HUDEP-2 (cell line): ENCODE results near the gene SCGB1D4.

Source experiments
- DNase-seq, 76 experiments: peaks; one replicate each; lab custom pipeline; 2025; ENCODE audit not compliant: unreplicated experiment in 76 of 76; lab: John Stamatoyannopoulos, UW

The SCGB1D4 gene

GRCh38 chr11:62295504-62295903 lies 3.4 kb downstream of the SCGB1D4 start:
- DNase-seq: peak in 2 of 76 experiments; percentile 1 to 5

- DNase-seq: no peak
Measured at GRCh38 chr11:62280452-62280851, 18.4 kb downstream of the SCGB1D4 start.

GRCh38 chr11:62273789-62274275 lies 25.0 kb downstream of the SCGB1D4 start:
- DNase-seq: no peak

- DNase-seq: no peak
Measured at GRCh38 chr11:62273284-62273683, 25.6 kb downstream of the SCGB1D4 start.

GRCh38 chr11:62269654-62270278 lies 29.1 kb downstream of the SCGB1D4 start, which contains the start of gene SCGB2A2:
Gene SCGB2A2 (plus strand): TSS chr11:62270158. CDS start chr11:62270217, 59 bp downstream.
- no peak for DNase-seq

GRCh38 chr11:62267576-62267975 lies 31.3 kb downstream of the SCGB1D4 start:
- DNase-seq: no peak

- DNase-seq: no peak
Measured at GRCh38 chr11:62267050-62267449, 31.8 kb downstream of the SCGB1D4 start.

GRCh38 chr11:62266558-62266957 lies 32.3 kb downstream of the SCGB1D4 start:
- DNase-seq: no peak

- DNase-seq: no peak
Measured at GRCh38 chr11:62264004-62264403, 34.9 kb downstream of the SCGB1D4 start.

GRCh38 chr11:62260261-62260953 lies 38.5 kb downstream of the SCGB1D4 start:
- no peak for DNase-seq

- DNase-seq: no peak
Measured at GRCh38 chr11:62256281-62256680, 42.6 kb downstream of the SCGB1D4 start.

- DNase-seq: no peak
Measured at GRCh38 chr11:62253999-62254542, 44.8 kb downstream of the SCGB1D4 start.

GRCh38 chr11:62251698-62252097 lies 47.2 kb downstream of the SCGB1D4 start:
- DNase-seq: no peak
